HG03565 (cell line): ENCODE measurements around the gene ACOXL.

Experiments used
- ATAC-seq: cut with Tn5 transposase; IDR thresholded peaks from one replicate; pipeline ENCODE4 v1.9.1; 2021; ENCODE audit warnings: mild to moderate bottlenecking, moderate library complexity; ENCODE audit not compliant: unreplicated experiment

Gene ACOXL

DNA sequence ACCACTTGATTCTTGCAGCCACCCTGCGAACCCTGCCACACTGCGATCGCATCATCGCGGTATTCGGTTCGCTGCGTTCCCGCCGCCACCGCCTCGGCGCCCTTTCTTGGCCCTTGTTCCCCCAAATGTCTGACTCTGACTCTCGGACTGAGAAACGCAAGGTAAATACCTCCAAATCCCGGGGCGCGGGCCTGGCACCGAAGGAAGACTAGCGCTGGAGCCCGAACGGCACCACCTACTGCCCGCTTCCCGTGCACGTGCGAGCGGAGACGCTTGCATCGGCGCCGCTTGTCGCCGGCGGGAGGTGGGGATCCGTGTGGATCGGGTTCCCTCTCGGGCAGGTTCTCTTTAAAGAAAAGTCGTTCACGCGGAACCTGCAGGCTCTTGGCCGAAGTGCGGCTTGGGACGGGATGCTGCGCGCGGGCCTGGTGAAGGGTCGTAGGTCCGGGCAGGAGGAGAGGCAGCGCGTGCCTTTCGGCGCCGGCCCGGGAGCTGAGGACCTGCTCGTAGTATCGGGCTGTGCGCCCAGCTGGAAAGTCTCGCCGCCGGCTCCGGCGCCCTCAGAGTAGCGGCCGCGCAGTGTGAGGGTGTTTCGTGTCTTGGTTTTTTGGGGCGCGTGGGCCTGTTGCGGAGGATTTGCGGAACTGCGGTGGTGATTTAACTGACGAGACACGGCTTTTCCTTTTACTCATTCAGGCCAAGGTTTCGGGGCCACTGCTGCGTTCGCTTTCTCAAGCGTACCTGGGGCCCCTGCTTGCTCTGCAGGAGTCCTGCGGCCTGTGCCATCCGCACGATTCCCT lies 388.9 kb downstream of the ACOXL start:
- ATAC-seq, result no peak

DNA sequence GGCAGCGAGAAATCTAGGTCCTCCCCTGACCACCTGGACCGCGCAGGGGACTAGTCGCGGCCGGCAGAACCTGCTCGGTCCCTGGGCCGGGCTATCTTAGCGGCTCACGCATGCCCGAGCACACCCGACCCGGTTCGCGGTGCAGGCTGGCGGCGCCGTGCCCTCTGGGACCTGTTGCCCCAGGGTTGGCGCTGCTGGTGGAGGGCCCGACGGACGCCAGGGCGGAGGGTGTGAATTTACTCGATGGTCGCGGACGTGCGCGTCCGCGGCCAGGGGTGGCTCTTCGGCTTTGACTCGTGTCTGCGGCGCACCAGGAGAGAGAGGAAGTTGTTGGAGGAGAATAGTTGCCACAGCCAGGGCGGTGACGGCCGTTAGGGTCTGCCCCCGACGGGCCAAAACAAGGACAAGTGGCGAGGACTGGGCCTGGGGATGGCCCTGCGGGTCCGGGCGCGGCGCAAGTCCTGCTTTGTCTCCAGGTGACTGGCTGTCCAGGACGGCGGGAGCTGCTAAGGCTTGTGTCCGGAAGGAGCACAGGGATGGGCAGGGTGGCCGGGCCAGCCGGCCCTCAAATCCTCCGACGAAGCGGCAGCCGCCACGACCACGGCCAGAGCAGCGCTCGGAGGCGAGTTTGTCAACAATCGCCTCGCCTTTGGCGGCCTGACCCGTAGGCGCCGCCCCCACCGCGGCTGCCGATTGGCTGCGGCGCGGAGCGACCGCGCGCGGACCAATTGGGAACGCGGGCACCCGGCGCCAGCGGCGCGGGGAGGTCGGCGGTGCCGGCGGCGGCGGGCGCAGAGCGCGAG lies 389.7 kb downstream of the ACOXL start:
- peak; percentile 33 for ATAC-seq

DNA sequence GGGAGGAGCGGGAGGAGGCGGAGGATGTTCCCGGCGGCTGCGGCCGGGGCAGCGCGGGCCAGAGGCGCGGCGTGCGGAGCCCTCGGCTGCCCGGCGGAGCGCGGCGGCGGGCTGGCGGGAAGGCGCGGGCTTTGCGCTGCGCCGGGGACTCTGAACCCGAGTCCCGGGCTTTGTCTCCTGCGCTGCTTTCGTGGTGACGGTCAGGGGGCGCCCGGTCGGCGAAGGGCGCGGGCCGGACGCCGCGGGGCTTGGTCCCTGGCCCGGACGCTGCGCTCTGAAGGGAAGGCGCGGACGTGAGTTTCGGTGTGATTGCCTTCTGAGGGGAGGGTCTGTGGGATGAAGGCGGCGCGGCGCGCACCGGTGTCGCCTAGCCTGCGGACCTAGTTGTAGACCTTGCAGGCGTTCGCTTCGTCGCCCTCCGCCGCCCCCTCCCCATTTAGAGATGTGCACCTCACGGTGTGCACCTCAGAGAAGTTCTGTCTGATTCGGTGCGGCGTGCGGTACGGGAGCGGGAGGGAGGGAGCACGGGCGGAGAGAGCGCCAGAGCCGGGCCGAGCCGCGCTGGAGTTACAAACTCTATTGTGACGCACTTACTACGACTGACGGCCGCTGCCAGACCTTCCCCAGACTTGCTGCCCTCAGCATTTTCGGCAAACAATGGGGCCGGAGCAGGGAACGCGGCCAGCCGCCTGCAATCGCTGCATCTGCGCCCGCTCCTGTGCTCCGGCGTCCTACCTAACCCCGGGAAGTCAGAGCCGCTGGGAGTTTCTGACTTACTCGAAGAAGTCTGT lies 390.5 kb downstream of the ACOXL start:
- ATAC-seq, result peak; percentile 3

DNA sequence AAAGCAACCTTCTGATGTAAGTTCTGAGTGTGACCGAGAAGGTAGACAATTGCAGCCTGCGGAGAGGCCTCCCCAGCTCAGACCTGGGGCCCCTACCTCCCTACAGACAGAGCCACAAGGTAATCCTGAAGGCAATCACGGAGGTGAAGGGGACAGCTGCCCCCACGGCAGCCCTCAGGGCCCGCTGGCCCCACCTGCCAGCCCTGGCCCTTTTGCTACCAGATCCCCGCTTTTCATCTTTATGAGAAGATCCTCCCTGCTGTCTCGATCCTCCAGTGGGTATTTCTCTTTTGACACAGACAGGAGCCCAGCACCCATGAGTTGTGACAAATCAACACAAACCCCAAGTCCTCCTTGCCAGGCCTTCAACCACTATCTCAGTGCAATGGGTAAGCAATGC lies 391.4 kb downstream of the ACOXL start:
- no peak for ATAC-seq

DNA sequence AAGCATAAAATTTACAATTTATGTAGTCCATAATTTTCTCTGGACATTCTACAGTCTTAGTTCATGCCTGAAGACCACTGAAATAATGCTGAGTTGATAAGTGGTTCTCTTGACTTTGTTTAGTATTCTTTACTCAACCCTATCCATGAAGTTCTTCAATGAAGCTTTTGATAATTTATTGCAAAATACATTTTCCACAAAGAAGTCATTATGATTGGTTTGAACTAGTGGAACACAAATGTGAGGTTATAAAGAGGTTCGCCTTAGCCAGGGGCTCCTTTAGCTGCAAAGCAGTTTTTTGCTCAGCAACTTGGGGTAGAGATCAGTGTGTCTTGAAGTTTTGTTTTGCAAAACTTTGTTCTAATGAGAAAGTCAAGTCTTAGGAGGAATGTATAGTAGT lies 394.2 kb downstream of the ACOXL start:
- no peak for ATAC-seq

DNA sequence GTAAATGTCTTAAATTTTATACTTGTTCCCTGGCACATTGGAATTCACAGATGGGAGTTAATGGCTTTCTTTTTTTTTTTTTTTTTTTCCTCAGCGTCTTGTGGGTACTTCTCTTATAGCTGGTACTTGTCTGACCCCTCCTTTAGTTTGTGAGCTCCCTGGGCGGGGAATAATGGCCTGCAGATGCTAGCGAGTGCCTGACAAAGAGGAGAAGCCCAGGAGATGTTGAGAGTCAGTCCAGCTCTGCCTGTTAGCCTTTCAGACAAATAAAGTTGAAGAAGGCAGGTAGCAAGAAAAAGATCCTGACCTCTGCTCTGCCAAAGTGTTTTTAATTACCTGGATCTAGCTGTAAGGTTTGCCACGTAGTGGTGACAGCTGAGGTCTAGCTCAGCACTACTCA lies 395.0 kb downstream of the ACOXL start:
- ATAC-seq, result no peak

DNA sequence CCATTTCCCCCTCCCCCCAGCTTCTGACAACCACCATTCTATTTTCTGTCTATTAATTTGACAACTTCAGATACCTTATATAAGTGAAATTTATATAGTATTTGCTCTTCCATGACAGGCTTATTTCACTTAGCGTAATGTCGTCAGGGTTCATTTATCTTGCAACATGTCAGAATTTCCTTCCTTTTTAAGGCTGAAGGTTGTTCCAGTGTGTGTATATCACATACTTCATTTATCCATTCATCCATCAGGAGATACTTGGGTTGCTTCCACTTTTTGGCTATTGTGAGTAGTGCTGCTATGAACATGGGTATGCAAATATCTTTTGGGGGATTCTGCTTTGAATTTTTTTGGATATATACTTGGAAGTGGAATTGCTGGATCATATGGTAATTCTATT lies 395.7 kb downstream of the ACOXL start:
- no peak for ATAC-seq

- no peak for ATAC-seq
Observed at GRCh38 chr2:111133603-111134002, 401.2 kb downstream of the ACOXL start.

DNA sequence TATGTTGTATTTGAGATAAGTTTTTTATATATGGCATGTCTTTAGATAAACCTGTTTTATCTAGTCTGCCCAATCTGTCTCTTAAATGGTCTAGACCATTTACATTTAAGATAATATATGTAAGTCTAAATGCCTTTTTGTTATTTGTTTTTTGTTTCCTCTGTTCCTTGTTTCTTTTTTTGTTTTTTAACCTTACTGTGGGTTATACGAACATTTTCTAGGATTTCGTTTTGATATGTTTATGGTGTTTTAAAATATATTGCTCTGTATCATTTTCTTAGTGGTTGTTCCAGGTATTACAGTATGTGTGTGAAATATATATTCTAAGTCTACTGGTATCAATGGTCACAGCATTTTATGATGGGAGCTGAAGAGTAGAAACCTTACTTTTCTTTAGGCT lies 401.7 kb downstream of the ACOXL start:
- no peak for ATAC-seq

DNA sequence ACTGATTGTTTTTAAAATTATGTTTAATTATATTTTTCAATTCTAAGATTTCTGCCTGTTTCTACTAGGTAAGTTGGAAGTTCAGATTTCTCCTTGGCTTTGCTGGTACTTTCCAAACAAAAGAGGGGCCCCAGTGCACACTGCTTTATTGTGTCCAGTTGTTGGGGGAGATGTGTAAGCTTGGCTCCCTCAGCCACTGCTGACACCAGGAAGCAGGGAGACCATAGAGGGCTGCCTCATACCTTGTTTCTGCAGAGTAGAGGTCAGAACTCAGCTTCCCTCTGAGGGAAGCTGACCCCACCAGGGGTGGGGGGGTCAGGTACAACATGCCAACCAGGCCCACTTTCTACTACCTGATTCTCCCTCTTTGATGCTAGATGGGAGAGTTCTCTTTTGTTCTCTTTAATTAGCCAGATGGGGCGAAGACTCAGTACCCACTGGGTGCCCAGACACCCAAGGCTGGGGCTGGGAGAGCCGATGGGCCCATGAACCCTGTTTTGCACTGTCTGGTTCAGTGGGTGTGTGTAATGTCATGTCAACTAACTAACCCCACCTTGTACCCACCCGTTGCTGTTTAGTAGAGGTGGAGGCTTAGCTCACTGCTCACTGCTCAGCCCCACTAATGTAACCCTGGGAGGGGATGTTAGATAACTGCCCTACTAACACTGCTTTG lies 403.0 kb downstream of the ACOXL start:
- no peak for ATAC-seq

DNA sequence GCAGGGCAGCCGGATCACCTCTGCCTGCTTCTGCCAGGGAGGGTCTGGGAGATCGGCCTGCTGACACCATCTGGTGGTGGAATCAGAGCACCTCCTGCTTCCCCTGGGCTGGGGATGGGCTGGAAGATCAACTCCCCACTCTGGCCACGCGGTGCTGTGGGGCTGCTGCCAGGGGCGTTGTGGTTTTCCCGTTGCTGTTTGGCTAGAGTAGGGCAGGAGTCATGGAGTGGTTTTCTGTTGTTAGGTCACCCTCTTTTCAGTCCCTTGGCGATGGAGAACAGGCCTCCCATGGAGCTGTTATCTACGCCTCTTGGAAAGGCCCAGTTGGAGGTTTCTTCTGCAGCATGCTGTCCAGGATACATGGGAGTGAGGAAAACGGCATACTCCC lies 403.5 kb downstream of the ACOXL start:
- no peak for ATAC-seq

DNA sequence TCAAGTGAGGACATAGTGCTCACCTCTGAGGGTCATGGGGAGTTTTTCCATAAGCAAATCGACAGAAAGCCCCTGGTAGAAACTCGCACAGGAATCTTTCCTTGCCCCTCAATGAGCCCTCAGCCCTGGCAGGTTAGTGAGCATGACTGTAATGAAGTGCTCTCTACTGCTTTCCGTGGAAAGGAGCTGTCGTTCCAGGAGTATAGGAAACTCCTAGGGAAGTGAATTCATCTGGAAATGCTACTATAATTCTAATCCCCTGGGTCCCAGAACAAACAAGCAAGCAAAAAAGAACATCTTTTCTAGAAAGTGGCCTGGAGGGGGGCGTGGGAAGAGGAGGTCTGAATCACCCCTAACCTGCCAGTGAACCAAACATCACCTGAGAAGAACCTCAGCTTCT lies 406.5 kb downstream of the ACOXL start:
- no peak for ATAC-seq

DNA sequence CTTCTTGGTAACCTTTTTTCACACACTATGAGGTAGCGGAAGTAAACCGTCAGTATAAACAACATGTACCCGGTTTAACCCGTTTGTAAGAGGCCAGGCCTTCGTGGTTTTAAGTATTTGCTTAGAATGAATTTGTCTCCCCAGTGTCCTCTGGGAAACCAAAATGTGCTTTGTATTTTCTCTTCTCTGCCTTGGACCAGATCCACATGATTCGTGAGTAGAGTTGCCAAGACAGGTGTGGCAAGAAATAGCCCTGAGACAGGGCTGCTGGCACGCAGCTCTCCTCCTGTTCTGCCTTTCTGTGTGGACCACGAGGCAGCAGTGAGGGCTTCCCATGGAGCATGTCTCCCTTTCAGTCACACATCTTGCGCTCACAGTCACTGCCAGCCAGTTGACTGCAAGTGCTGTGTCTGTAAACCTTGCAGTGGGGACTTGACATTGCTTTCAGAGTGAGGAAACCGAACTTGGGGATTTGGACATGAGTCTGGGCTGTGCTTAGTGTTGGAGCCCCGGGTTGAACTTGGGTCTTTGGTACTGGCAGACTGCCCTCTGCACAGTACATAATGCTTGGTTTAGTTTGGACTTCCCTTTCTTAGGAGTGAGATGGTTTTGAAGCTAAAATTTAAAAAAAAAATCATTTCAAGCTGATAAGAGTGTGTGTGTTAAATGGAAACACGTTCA lies 407.4 kb downstream of the ACOXL start:
- no peak for ATAC-seq

DNA sequence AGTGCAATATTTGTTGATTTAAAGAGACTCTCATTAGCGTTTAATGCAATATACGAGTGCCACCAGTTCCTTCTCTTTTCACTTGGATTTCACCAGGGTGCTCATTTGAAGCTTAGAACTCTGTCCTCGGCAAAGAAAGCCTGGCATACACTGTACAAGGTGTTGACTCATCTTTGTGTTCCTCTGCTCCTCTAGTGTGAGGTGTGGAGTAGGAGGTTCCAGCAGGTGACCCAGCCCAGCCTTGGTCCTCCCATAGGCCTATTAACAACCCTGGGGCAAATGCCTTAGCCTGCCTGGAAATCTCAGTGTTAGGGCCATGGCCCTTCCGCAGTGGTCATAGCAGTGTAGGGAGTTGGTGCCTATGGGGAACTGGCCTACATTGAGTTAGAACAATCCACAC lies 408.4 kb downstream of the ACOXL start:
- ATAC-seq, result no peak

DNA sequence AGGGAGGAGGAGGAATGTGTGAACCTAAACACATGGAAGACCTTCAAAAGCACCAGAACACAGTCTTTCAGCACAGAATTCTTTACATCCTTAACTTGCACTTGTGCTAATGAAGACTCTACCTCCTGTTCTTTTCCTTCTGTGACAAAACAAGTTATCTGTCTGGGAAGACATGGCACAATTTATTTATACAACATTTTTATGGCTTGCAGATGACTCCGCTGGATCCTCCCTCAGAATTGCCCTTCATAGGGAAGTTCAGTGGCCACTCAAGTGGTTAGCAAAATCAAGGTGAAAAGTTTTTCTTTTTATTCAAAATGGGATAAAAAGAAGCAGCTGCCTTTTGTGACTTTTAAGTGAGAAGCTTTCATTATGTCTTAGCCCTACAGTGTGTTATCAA lies 409.7 kb downstream of the ACOXL start:
- no peak for ATAC-seq

GRCh38 chr2:111143107-111143842 lies 410.9 kb downstream of the ACOXL start:
- no peak for ATAC-seq

- ATAC-seq, result no peak
Observed at GRCh38 chr2:111143843-111144198, 411.4 kb downstream of the ACOXL start.

DNA sequence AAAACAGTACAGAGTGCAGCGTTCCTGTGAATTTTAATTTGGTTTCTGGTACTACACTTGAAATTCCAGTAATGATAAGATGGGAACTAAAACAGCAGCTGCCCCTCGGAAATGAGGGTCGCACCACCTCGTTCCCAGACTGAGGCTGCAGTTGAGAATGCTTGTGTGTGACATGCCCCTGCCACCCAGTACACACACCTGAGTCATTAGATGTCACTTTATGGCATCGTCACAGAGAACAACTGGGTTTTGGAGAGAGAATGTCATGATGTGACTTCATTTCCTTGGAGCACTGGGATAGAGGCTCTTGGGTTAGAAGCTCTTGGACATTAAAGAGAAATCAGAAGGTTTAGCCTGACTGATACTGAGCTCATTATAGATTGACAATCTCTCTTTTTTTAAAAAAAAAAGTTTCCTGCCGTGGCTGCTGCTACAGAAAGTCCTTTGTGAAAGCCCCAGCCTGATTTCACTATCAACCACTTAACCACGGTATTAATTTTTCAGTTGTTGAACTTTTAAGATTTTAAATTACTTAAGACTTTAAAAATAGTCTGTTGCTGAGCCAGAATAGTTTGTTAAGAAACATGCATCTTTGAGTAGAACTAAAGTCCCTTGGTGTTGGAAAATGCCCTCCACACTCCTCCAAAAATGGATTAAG lies 412.9 kb downstream of the ACOXL start:
- no peak for ATAC-seq

- no peak for ATAC-seq
Observed at GRCh38 chr2:111145951-111146350, 413.6 kb downstream of the ACOXL start.
